Measurements from ENCODE around the gene HYLS1. TPM values are rescaled to one million over a fixed set of nuclear protein-coding genes. Genes with fewer than 3 reads are reported as not detected.

HYLS1 gene
- total RNA-seq, 1 donor: 10.4 TPM

DNA sequence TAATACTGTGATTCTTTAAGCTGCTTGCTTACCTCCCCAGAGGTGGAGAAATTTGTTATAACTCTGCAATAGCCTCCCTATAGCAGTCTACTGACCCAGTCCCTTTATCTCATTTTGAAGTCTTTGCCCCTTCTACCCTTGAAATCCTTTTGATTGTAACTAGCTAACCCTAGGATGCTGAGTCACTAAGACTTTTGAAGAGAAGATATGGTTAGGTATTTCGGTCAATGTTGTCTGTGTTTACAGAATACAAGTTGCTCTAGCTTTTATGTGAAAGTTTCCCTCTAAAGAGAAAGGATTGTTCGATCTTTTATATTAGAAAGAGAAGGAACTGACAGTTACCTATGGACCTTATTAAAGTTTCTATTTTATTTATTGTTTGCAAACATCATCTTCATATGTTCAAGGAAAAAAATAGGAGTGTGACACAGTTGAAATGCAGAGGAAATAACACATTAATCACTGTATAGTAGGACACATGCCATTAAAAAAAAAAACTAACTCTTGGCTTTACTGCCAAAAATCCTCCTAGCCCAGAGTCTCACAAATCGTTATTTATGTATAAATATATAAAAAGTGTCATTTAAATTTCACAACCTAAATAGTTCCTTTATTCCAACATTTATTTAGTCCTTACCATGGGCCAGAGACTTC, 3.1 kb downstream of the HYLS1 start:
- TF ChIP-seq, protein P1, sequence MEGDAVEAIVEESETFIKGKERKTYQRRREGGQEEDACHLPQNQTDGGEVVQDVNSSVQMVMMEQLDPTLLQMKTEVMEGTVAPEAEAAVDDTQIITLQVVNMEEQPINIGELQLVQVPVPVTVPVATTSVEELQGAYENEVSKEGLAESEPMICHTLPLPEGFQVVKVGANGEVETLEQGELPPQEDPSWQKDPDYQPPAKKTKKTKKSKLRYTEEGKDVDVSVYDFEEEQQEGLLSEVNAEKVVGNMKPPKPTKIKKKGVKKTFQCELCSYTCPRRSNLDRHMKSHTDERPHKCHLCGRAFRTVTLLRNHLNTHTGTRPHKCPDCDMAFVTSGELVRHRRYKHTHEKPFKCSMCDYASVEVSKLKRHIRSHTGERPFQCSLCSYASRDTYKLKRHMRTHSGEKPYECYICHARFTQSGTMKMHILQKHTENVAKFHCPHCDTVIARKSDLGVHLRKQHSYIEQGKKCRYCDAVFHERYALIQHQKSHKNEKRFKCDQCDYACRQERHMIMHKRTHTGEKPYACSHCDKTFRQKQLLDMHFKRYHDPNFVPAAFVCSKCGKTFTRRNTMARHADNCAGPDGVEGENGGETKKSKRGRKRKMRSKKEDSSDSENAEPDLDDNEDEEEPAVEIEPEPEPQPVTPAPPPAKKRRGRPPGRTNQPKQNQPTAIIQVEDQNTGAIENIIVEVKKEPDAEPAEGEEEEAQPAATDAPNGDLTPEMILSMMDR (IDR thresholded peaks at IDR 0.05; ENCODE audit: insufficient read depth, low read depth, low read length): no peak
- H3K4me3 ChIP-seq (ENCODE audit: low read depth, low read length): no peak overlapping the region
- peak; percentile 30 for DNase-seq (ENCODE audit: low read depth)

- DNase-seq (ENCODE audit: low read depth): no peak
- H3K4me3 ChIP-seq (ENCODE audit: low read depth, low read length): no peak overlapping the region
- TF ChIP-seq, protein P1 (IDR thresholded peaks at IDR 0.05; ENCODE audit: insufficient read depth, low read depth, low read length): no peak
Observed at GRCh38 chr11:125892071-125892470, 4.6 kb downstream of the HYLS1 start.

GRCh38 chr11:125892994-125893393, 5.5 kb downstream of the HYLS1 start:
- TF ChIP-seq, protein P1 (IDR thresholded peaks at IDR 0.05; ENCODE audit: insufficient read depth, low read depth, low read length): no peak
- no peak overlapping the region for H3K4me3 ChIP-seq (ENCODE audit: low read depth, low read length)

GRCh38 chr11:125901872-125902271, 14.4 kb downstream of the HYLS1 start:
- DNase-seq (ENCODE audit: low read depth): no peak
- peak overlapping the region; percentile 88 for H3K4me3 ChIP-seq (ENCODE audit: low read depth, low read length)
- TF ChIP-seq, protein P1 (IDR thresholded peaks at IDR 0.05; ENCODE audit: insufficient read depth, low read depth, low read length): no peak

More at GRCh38 chr11:125892994-125893393, 5.5 kb downstream of the HYLS1 start:
- no peak for DNase-seq (ENCODE audit: low read depth)

DNA sequence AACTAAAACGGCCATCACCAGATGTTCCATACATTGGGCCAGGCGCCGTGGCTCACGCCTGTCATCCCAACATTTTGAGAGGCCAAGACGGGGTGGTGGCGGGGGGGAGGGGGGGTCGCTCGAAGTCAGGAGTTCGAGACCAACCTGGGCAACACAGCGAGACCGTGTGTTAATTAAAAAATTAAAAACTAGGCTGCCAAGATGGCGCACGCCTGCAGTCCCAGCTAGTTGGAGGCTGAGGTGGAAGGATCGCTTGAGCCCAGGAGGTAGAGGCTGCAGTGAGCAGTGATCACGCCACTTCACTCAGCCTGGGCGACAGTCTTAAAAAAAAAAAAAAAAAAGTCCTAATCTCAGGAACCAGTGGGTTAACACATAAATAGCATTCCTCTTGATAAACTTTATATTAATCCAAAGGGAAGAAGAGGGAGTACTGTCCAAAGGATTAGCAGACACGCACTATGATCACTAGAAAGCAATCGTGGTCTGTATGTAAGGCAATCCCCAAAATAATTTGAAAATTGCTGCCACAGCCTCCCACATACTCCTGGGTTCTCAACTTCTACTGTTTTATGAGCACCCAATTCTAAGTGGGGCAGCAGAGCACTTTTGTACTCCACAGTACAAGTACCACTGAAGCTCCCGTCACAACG, 14.9 kb downstream of the HYLS1 start:
- TF ChIP-seq, protein P1 (IDR thresholded peaks at IDR 0.05; ENCODE audit: insufficient read depth, low read depth, low read length): no peak
- peak overlapping the region; percentile 88 for H3K4me3 ChIP-seq (ENCODE audit: low read depth, low read length)
- no peak for DNase-seq (ENCODE audit: low read depth)

DNA sequence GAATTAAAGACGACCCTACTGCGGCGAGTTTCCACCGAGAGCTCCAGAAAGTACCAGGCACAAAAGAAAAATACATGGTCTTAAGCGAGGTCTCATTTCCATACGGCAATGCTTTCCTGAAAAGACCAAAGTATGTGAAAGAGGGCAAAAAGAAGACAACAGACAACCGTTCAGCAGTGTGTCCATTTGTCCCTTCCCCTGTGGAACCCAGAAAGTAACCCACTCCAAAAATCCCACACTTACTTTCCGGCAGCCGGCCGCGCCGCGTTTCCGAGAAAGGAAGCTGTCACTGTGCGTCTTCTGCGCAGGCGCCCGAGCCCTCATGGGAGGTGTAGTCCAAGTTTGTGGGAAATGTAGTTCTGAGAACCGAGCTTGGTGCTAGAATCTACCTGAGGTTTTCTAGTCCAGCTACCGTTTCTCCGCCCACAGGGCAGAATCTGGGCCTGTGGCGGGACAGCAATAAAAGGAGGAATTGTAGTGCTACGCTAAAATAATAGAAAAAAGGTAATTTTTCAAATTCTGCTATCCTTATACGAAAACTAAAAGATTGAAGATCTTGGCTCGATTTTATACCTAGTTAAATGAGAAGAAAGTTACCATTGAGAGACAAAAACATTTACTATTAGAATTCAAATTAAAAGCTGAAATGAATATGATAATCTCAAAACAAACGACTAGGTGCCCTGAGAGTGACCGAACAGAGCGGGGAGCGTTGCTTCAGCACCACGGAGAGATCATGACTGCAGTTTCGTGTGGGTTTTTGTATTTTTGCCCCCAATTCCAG, 15.7 kb downstream of the HYLS1 start, which contains the start of gene PUS3:
Gene PUS3 (minus strand): TSS at position 280 of the 784 bp plus-strand sequence. CDS start 6,922 bp downstream, outside the sequence.
- H3K4me3 ChIP-seq (ENCODE audit: low read depth, low read length): peak within 1 kb of the TSS; percentile 88
- peak; percentile 81 for DNase-seq (ENCODE audit: low read depth)
- TF ChIP-seq, protein P1 (IDR thresholded peaks at IDR 0.05; ENCODE audit: insufficient read depth, low read depth, low read length): no peak

All from fibroblast of villous mesenchyme (primary cell).